Osteocyte (in vitro differentiated cells): ENCODE results near the gene TMEM151B. TPM values are rescaled to one million over a fixed set of nuclear protein-coding genes. Genes with fewer than 3 reads are reported as not detected.

ENCODE experiments used
- DNase-seq: peaks from one replicate; pipeline ENCODE4 v3.0.0; 2021; ENCODE audit warnings: mixed read lengths; ENCODE audit not compliant: unreplicated experiment; ENCODE audit errors: extremely low spot score
- H3K27ac Mint-ChIP-seq: one replicate; pipeline ENCODE4 v1.8.0; 2021; ENCODE audit warnings: mild to moderate bottlenecking, mixed read lengths; ENCODE audit not compliant: unreplicated experiment
- H3K27me3 Mint-ChIP-seq: one replicate; pipeline ENCODE4 v1.8.0; 2021; ENCODE audit warnings: mixed read lengths; ENCODE audit not compliant: unreplicated experiment
- H3K36me3 Mint-ChIP-seq: one replicate; pipeline ENCODE4 v1.8.0; 2021; ENCODE audit warnings: mixed read lengths; ENCODE audit not compliant: unreplicated experiment
- H3K4me1 Mint-ChIP-seq: one replicate; pipeline ENCODE4 v1.8.0; 2021; ENCODE audit warnings: mixed read lengths; ENCODE audit not compliant: unreplicated experiment
- H3K4me3 Mint-ChIP-seq: one replicate; pipeline ENCODE4 v1.8.0; 2021; ENCODE audit warnings: mild to moderate bottlenecking, moderate library complexity, mixed read lengths; ENCODE audit not compliant: unreplicated experiment
- H3K9me3 Mint-ChIP-seq: one replicate; pipeline ENCODE4 v1.8.0; 2021; ENCODE audit warnings: mixed read lengths; ENCODE audit not compliant: unreplicated experiment
- CTCF ChIP-seq: fragments of 200-600 bp; sonication (generic); IDR thresholded peaks from 2 replicates; pipeline ENCODE4 v1.5.0; 2021; ENCODE audit warnings: antibody characterized with exemption, mild to moderate bottlenecking, moderate library complexity
- total RNA-seq: library from RNA; stranded (reverse); gene quantifications from 2 replicates; pipeline ENCODE4 v1.2.1, GENCODE V29; 2021

Gene TMEM151B
- total RNA-seq, 1 donor from 2014 or later = not detected

GRCh38 chr6:44353336-44353735 is 83.1 kb downstream of the TMEM151B start:
- H3K4me3 Mint-ChIP-seq = no peak overlapping the region
- no peak overlapping the region for H3K27ac Mint-ChIP-seq
- no peak for TF ChIP-seq CTCF
- no peaks in the 10 kb centered on the region for H3K36me3 Mint-ChIP-seq
- H3K9me3 Mint-ChIP-seq = peaks cover 6% of the 10 kb centered on the region
- H3K4me1 Mint-ChIP-seq = no peaks in the 10 kb centered on the region
- DNase-seq = no peak
- H3K27me3 Mint-ChIP-seq = peaks cover 40% of the 10 kb centered on the region

DNA sequence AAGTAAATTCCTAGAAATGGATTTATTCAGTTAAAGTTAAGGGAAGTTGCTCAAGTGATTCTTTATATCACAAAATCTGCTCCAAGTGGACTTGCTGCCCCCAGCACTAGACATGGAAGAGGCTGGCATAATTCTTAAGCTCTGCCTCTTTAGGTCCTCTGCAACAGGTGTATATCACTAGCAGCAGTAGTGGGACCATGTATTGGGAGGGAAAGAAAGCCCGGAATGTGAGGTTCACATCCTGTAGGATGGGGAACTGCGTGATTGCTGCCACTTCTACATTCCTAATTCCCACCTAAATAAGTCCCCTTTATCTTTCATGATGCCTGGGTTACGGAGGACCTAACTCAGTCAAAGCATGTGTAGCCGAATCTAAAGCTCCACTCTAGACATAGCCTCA is 85.4 kb downstream of the TMEM151B start:
- no peak for TF ChIP-seq CTCF
- H3K27ac Mint-ChIP-seq = no peak overlapping the region
- no peak for DNase-seq
- no peaks in the 10 kb centered on the region for H3K4me1 Mint-ChIP-seq
- peaks cover 6% of the 10 kb centered on the region for H3K9me3 Mint-ChIP-seq
- H3K4me3 Mint-ChIP-seq = no peak overlapping the region
- peaks cover 48% of the 10 kb centered on the region for H3K27me3 Mint-ChIP-seq
- H3K36me3 Mint-ChIP-seq = no peaks in the 10 kb centered on the region

GRCh38 chr6:44356487-44356886 is 86.2 kb downstream of the TMEM151B start:
- H3K4me3 Mint-ChIP-seq = no peak overlapping the region

More at GRCh38 chr6:44356487-44356886, 86.2 kb downstream of the TMEM151B start:
- no peak for DNase-seq
- no peak overlapping the region for H3K27ac Mint-ChIP-seq
- no peak for TF ChIP-seq CTCF
- peaks cover 6% of the 10 kb centered on the region for H3K9me3 Mint-ChIP-seq
- H3K27me3 Mint-ChIP-seq = peaks cover 52% of the 10 kb centered on the region
- H3K4me1 Mint-ChIP-seq = no peaks in the 10 kb centered on the region
- no peaks in the 10 kb centered on the region for H3K36me3 Mint-ChIP-seq

Other genes with a start within 250 kb of the TMEM151B start
- 36.5 and 38.9 TPM in 2 replicates for gene MRPL14, start 143.0 kb upstream of the TMEM151B start, total RNA-seq
- 36.1 and 36.2 TPM in 2 replicates for gene TMEM63B, start 142.9 kb upstream of the TMEM151B start, total RNA-seq
- gene CAPN11, start 111.6 kb upstream of the TMEM151B start, total RNA-seq = not detected in 2 replicates
- gene MYMX, start 53.5 kb upstream of the TMEM151B start, total RNA-seq = not detected in 2 replicates
- 130 and 135 TPM in 2 replicates for gene SLC29A1, start 46.9 kb upstream of the TMEM151B start, total RNA-seq
- gene HSP90AB1, start 23.3 kb upstream of the TMEM151B start, total RNA-seq = 509 and 527 TPM in 2 replicates
- gene SLC35B2, start 12.9 kb upstream of the TMEM151B start, total RNA-seq = 77.0 and 88.4 TPM in 2 replicates
- 11.1 and 13.1 TPM in 2 replicates for gene NFKBIE, start 4.9 kb upstream of the TMEM151B start, total RNA-seq
- gene AARS2, start 42.9 kb downstream of the TMEM151B start, total RNA-seq = 13.2 and 13.3 TPM in 2 replicates
- not detected in 2 replicates for gene SPATS1, start 72.2 kb downstream of the TMEM151B start, total RNA-seq
- gene CDC5L, start 117.3 kb downstream of the TMEM151B start, total RNA-seq = 22.5 and 23.1 TPM in 2 replicates